Endothelial cell of umbilical vein (primary cell): ENCODE data around the gene PTPRT. TPM values are rescaled to one million over a fixed set of nuclear protein-coding genes. Genes with fewer than 3 reads are reported as not detected.
"Not testable (repeated sequence)": the region's sequence is repeated elsewhere in the genome, so short reads cannot be mapped to it uniquely, and the experiment has no call there.

Source experiments
- BruUV-seq: library from RNA; stranded (reverse); fragments of 400-500 nt; replicated peaks from 2 replicates; lab custom pipeline; 2021; lab: Mats Ljungman, UMichigan
- CTCF ChIA-PET: fragments of 300-600, 350-600 bp; sonication (Branson Sonifier 250); formaldehyde crosslinking; loops from one replicate; lab custom pipeline; 2021; ENCODE audit warnings: antibody characterized with exemption, inconsistent platforms; lab: Charles Lee
- POLR2A ChIA-PET: fragments of 300-600, 350-600 bp; sonication (Branson Sonifier 250); formaldehyde crosslinking; loops from one replicate; lab custom pipeline; 2021; ENCODE audit warnings: antibody characterized with exemption, inconsistent platforms; lab: Charles Lee
- DNase-seq: peaks from one replicate; pipeline ENCODE4 v3.0.0-alpha.2; 2011; ENCODE audit warnings: low read depth, low spot score
- FAIRE-seq: peaks from 2 replicates; lab custom pipeline; 2011; peaks lifted over from hg19 to GRCh38; lab: Jason Lieb, UNC
- H2AFZ ChIP-seq: 2 replicates; pipeline ENCODE4 v1.6.0; 2012; ENCODE audit warnings: low read depth, low read length, control low read depth, inconsistent platforms
- H3K27ac ChIP-seq: 2 replicates; pipeline ENCODE4 v1.5.1; 2011; ENCODE audit warnings: low read depth, mild to moderate bottlenecking, control low read depth, low read length, moderate library complexity; ENCODE audit not compliant: insufficient read depth
- H3K27me3 ChIP-seq, 2 experiments: 2 replicates each; pipeline versions ENCODE4 v1.6.0 to v1.6.1; 2011; ENCODE audit warnings: low read length in 2 of 2, mixed read lengths in 1 of 2; ENCODE audit not compliant: control insufficient read depth in 2 of 2, insufficient read depth in 2 of 2
- H3K36me3 ChIP-seq, 2 experiments: 2 replicates in 1 of 2; 3 replicates in 1 of 2; pipeline ENCODE4 v1.5.1; 2011; ENCODE audit warnings: low read length in 2 of 2, mild to moderate bottlenecking in 1 of 2, moderate library complexity in 1 of 2; ENCODE audit not compliant: control insufficient read depth in 2 of 2, insufficient read depth in 2 of 2; ENCODE audit errors: extremely low read depth in 1 of 2
- H3K4me1 ChIP-seq: 3 replicates; pipeline ENCODE4 v1.5.1; 2011; ENCODE audit warnings: mild to moderate bottlenecking, low read length; ENCODE audit not compliant: control insufficient read depth, insufficient read depth; ENCODE audit errors: extremely low read depth
- H3K4me2 ChIP-seq: 2 replicates; pipeline ENCODE4 v1.6.1; 2011; ENCODE audit warnings: low read length, control low read depth, mixed read lengths; ENCODE audit not compliant: insufficient read depth
- H3K4me3 ChIP-seq, 3 experiments: fragments of 200-600 bp in 1 of 3; sonication (generic), shearing (Covaris generic) in 1 of 3; replicated peaks in 1 of 3; 2 replicates each; pipeline ENCODE4 v1.5.1; 2011 to 2016; ENCODE audit warnings: control low read depth in 3 of 3, low read length in 3 of 3, mild to moderate bottlenecking in 2 of 3, inconsistent platforms in 1 of 3, low read depth in 1 of 3, moderate library complexity in 1 of 3; ENCODE audit not compliant: insufficient read depth in 1 of 3
- H3K79me2 ChIP-seq: 2 replicates; pipeline ENCODE4 v1.6.0; 2012; ENCODE audit warnings: low read length, inconsistent platforms; ENCODE audit not compliant: control insufficient read depth, insufficient read depth
- H3K9ac ChIP-seq: replicated peaks from 2 replicates; pipeline ENCODE3; 2011; ENCODE audit warnings: low read length, control low read depth; ENCODE audit not compliant: insufficient read depth; ENCODE audit errors: extremely low read depth
- H3K9me1 ChIP-seq: replicated peaks from 3 replicates; pipeline ENCODE4 v1.6.0; 2011; ENCODE audit warnings: mild to moderate bottlenecking, low read length; ENCODE audit not compliant: control insufficient read depth, insufficient read depth; ENCODE audit errors: extremely low read depth
- H3K9me3 ChIP-seq: replicated peaks from 2 replicates; pipeline ENCODE4 v1.5.1; 2012; ENCODE audit warnings: low read length, inconsistent platforms; ENCODE audit not compliant: control insufficient read depth, insufficient read depth
- H4K20me1 ChIP-seq: replicated peaks from 2 replicates; pipeline ENCODE3; 2011; ENCODE audit warnings: mild to moderate bottlenecking, low read length; ENCODE audit not compliant: control insufficient read depth, insufficient read depth; ENCODE audit errors: extremely low read depth
- EZH2 ChIP-seq: IDR thresholded peaks from 2 replicates; pipeline ENCODE4 v1.6.1; 2012; ENCODE audit warnings: borderline replicate concordance, low read depth, mild to moderate bottlenecking, moderate library complexity, low read length, inconsistent platforms; ENCODE audit not compliant: severe bottlenecking
- FOS ChIP-seq: IDR thresholded peaks from 2 replicates; pipeline ENCODE4 v1.6.1; 2011; ENCODE audit warnings: mild to moderate bottlenecking, low read length, moderate library complexity, borderline replicate concordance; ENCODE audit not compliant: insufficient read depth
- GATA2 ChIP-seq: IDR thresholded peaks from 2 replicates; pipeline ENCODE4 v1.7.0; 2011; ENCODE audit warnings: low read depth, mild to moderate bottlenecking, moderate library complexity, mixed read lengths, low read length; ENCODE audit not compliant: insufficient read length, insufficient read depth
- JUN ChIP-seq: IDR thresholded peaks from 2 replicates; pipeline ENCODE4 v1.6.1; 2011; ENCODE audit warnings: borderline replicate concordance, low read depth; ENCODE audit not compliant: insufficient read length, insufficient read depth
- MYC ChIP-seq: IDR thresholded peaks from one replicate; pipeline ENCODE4 v1.6.1; 2011; ENCODE audit warnings: mild to moderate bottlenecking, low read depth, low read length
- POLR2A ChIP-seq: IDR thresholded peaks from 2 replicates; pipeline ENCODE4 v1.6.1; 2012; ENCODE audit warnings: low read depth, mild to moderate bottlenecking, control low read depth, low read length
- POLR2AphosphoS5 ChIP-seq: IDR thresholded peaks from 2 replicates; pipeline ENCODE4 v1.6.1; 2012; ENCODE audit warnings: low read depth, mild to moderate bottlenecking, control low read depth, low read length, moderate library complexity; ENCODE audit not compliant: insufficient read depth
- dilution Hi-C: fragments of 300-500 bp; cut with MboI; formaldehyde crosslinking; loops from one replicate; pipeline ENCODE4 v1.15.0; 2019; ENCODE audit warnings: low sequenced_read_pairs; ENCODE audit not compliant: extremely low pct_ligation_motif_present
- intact Hi-C: fragments of 100-400 bp; cut with micrococcal nuclease; formaldehyde crosslinking; loops from one replicate; pipeline ENCODE4 v1.10.0; 2022
- polyA plus RNA-seq, 4 experiments: library from polyadenylated mRNA; depleted of rRNA in 3 of 4; stranded (reverse) in 3 of 4; unstranded in 1 of 4; fragments of >200 nt; gene quantifications; 2 replicates each; pipeline versions ENCODE4 v1.2.1 to v1.2.3, GENCODE V29; 2011 to 2012; ENCODE audit warnings: missing spikeins in 1 of 4
- total RNA-seq: library from RNA; stranded (reverse); gene quantifications from 2 replicates; pipeline ENCODE4 v1.2.3, GENCODE V29; 2021
- TF ChIP-seq, protein P1 (sequence below), 2 donors: IDR thresholded peaks; 1 replicate in 1 of 2; 2 replicates in 1 of 2; pipeline ENCODE4 v1.5.1; 2011; ENCODE audit warnings: low read length in 2 of 2, mild to moderate bottlenecking in 2 of 2, moderate library complexity in 2 of 2, control low read depth in 1 of 2, inconsistent platforms in 1 of 2, low read depth in 1 of 2; ENCODE audit not compliant: insufficient read depth in 1 of 2; ENCODE audit errors: extremely low read depth in 1 of 2
- TF ChIP-seq, protein P2 (sequence below): IDR thresholded peaks from 2 replicates; pipeline ENCODE4 v1.6.1; 2011; ENCODE audit not compliant: insufficient read depth, insufficient read length

Gene PTPRT
- total and polyA plus RNA-seq, 2 donors (not counting 3 experiments of a cell fraction or from before 2014, with no cell fraction given) = not detected

DNA sequence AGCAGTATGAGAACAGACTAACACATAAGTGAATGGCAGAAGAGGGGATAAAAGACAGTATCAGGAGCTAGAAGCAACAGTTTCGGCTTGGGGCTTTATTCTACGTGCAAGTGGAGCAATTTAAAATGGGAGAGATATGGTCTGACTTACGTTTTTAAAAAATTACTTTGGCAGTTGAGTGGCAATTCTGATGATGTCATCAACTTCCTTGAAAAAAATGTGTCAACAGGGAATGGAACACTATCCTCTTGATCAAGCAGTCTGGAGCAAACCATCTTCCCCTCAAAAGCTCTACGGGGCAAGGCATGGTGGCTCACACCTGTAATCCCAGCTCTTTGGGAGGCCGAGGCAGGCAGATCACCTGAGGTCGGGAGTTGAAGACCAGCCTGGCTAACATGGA, 24.1 kb downstream of the PTPRT start:
- POLR2A ChIA-PET = no interaction called here
- CTCF ChIA-PET = no interaction called here
- dilution Hi-C loops = no loop called here

DNA sequence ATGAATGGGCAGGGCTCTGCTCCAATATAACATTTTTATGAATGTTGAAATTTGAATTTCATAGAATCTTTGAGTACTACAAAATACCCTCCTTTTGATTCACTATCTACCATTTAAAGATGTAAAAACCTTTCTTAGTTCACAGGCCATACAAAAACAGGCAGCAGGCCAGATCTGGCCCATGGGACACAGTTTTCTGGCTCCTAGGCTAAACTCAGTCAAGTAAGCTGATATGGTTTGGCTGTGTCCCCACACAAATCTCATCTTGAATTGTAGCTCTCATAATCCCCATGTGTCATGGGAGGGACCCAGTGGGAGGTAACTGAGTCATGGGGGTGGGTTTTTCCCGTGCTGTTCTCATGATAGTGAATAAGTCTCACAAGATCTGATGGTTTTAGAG, 25.0 kb downstream of the PTPRT start:
- H3K4me2 ChIP-seq, H3K79me2 ChIP-seq, H3K4me1 ChIP-seq, dilution Hi-C loops, H3K4me3 ChIP-seq, intact Hi-C loops, H3K9ac ChIP-seq, H3K27me3 ChIP-seq, H3K27ac ChIP-seq, H2AFZ ChIP-seq, POLR2A ChIA-PET, DNase-seq, CTCF ChIA-PET, H3K9me1 ChIP-seq, BruUV-seq, H4K20me1 ChIP-seq, H3K36me3 ChIP-seq, FAIRE-seq, H3K9me3 ChIP-seq: not testable (repeated sequence)

More for the DNA sequence above, 24.1 kb downstream of the PTPRT start:
- no peaks in the 10 kb centered on the region for H4K20me1 ChIP-seq
- H3K27me3 ChIP-seq = no peaks in the 10 kb centered on the region
- H3K36me3 ChIP-seq = no peaks in the 10 kb centered on the region
- H3K4me3 ChIP-seq = no peak overlapping the region
- H3K9ac ChIP-seq = no peak overlapping the region
- no peaks in the 10 kb centered on the region for H3K9me1 ChIP-seq
- no peak for FAIRE-seq
- intact Hi-C loops = no loop called here
- TF ChIP-seq FOS (no peak), POLR2AphosphoS5 (no peak), MYC (no peak), JUN (no peak), EZH2 (no peak), POLR2A (no peak), GATA2 (no peak)
- TF ChIP-seq, protein P1, sequence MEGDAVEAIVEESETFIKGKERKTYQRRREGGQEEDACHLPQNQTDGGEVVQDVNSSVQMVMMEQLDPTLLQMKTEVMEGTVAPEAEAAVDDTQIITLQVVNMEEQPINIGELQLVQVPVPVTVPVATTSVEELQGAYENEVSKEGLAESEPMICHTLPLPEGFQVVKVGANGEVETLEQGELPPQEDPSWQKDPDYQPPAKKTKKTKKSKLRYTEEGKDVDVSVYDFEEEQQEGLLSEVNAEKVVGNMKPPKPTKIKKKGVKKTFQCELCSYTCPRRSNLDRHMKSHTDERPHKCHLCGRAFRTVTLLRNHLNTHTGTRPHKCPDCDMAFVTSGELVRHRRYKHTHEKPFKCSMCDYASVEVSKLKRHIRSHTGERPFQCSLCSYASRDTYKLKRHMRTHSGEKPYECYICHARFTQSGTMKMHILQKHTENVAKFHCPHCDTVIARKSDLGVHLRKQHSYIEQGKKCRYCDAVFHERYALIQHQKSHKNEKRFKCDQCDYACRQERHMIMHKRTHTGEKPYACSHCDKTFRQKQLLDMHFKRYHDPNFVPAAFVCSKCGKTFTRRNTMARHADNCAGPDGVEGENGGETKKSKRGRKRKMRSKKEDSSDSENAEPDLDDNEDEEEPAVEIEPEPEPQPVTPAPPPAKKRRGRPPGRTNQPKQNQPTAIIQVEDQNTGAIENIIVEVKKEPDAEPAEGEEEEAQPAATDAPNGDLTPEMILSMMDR (IDR thresholded peaks at IDR 0.05; ENCODE audit: extremely low read depth in 1 of 2, insufficient read depth in 1 of 2, low read depth in 1 of 2, low read length in 2 of 2) = no peak
- TF ChIP-seq, protein P2, sequence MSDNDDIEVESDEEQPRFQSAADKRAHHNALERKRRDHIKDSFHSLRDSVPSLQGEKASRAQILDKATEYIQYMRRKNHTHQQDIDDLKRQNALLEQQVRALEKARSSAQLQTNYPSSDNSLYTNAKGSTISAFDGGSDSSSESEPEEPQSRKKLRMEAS = no peak
- DNase-seq = no peak
- no peak overlapping the region for H2AFZ ChIP-seq
- no peaks in the 10 kb centered on the region for H3K79me2 ChIP-seq
- no peaks in the 10 kb centered on the region for H3K9me3 ChIP-seq
- BruUV-seq = no TSS peak
- no peak overlapping the region for H3K4me2 ChIP-seq
- H3K4me1 ChIP-seq = no peaks in the 10 kb centered on the region
- no peak overlapping the region for H3K27ac ChIP-seq
